Right kidney (tissue), 1 donor: Measurements from ENCODE around the gene CCL1.
"Not testable (repeated sequence)": the region's sequence is repeated elsewhere in the genome, so short reads cannot be mapped to it uniquely, and the experiment has no call there.

ENCODE experiments used
- DNase-seq: peaks from one replicate; pipeline ENCODE4 v3.0.0-alpha.2; 2016

CCL1 gene

DNA sequence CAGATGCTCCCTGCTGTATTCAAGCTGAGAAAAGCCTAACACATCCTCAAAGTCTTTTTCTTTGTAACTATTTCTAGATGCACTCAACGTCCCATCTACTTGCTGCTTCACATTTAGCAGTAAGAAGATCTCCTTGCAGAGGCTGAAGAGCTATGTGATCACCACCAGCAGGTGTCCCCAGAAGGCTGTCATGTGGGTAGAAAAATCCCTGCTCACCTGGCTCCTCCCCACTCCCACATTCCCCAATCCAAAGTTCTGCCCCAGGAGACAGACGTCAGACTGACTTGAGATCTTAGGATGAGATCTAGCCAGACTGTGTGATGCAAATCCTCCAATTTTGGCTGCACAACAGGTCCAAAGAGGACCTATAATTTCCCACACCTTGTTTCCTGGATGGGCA, 5.6 kb downstream of the CCL1 start:
- no peak for DNase-seq

- no peak for DNase-seq
Measured at GRCh38 chr17:34356194-34356593, 6.8 kb downstream of the CCL1 start, which contains the start of gene CCL13. CCL13 (plus strand) TSS chr17:34356480; CDS start chr17:34356527, 47 bp downstream.

GRCh38 chr17:34354637-34355036, 8.4 kb downstream of the CCL1 start:
- DNase-seq: no peak

DNA sequence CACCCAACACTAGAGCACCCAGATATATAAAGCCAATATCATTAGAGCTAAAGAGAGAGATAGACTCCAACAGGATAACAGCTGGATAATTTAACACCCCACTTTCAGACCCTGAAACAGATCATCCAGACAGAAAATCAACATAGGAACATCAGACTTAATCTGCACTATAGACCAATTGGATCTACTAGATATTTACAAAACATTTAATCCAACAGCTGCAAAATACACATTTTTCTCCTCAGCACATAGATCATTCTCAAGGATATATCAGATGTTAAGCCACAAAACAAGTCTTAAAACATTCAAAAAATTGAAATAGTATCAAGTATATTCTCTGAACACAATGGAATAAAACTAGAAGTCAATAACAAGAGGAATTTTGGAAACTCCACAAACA, 10.8 kb downstream of the CCL1 start:
- no peak for DNase-seq

GRCh38 chr17:34351096-34351495, 11.9 kb downstream of the CCL1 start:
- no peak for DNase-seq

DNA sequence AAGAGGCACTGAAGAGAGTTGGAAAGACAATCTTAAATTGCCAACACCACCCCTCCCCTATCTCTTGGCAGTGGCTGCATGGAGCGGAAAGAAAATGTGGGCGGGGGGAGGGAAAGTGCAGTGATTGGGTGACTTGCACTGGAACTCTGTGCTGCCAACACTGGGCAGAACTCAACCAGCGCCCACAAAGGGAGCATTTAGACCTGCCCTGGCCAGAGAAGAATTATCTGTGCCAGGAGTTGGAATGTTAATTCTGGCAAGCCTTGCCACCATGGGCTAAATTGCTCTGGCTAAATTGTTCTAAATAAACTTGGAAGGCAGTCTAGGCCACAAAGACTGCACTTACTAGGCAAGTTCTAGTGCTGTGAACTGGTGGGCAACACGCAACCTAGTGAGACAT, 13.3 kb downstream of the CCL1 start:
- no peak for DNase-seq

DNA sequence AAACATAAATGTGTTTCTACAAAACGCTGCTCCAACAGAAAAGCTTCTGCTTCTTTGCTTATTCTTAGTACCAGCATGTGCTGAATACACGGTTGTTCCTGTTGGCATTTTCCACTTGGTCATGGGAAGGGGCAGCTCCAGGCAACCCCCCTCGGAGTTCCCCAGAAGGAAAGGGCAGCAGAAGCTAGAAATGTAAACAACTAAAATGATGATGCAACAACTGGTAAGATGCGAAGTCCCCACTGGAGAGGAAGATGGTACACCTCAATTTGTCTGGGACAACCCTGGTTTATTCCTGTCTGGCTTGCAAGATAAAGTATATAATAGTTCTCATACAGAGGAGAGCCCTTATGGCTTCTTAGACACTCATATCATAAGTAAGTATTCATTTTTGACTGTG, 16.0 kb downstream of the CCL1 start:
- DNase-seq: no peak

DNA sequence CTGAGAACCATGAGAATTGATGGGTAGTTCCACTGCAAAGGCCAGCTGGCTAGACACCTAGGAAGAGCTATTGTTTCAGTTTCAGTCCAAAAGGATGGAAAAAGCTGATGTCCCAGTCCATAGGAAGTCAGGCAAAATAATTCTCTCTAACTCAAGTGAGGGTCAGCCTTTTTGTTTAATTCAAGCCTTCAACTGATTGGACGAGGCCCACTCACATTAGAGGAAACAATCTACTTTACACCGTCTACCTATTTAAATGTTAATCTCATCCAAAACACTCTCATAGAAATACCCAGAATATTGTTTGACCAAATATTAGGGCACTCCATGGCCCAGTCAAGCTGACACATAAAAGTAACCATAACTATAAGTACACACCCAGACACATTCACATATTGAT, 21.1 kb downstream of the CCL1 start:
- no peak for DNase-seq

DNA sequence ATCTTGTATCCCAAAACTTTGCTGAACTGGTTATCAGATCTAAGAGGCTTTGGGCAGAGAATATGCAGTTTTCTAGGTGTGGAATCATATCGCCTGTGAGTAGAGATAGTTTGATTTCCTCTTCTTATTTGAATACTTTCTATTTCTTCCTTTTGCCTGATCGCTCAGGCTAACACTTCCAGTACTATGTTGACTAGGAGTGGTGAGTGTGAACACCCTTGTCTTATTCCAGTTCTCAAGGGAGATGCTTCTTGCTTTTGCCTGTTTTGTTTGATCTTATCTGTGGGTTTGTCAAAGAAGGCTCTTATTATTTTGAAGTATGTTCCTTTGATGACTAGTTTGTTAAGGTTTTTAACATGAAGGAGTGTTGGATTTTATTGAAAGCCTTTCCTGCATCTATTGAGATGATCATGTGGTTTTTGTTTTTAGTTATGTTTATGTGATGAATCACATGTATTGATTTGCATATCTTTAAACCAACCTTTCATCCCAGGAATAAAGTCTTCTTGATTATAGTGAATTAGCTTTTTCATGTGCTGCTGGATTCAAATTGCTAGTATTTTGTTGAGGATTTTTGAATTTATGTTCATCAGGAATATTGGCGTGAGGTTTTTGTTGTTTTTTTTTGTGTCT, 23.8 kb downstream of the CCL1 start:
- DNase-seq: no peak

DNA sequence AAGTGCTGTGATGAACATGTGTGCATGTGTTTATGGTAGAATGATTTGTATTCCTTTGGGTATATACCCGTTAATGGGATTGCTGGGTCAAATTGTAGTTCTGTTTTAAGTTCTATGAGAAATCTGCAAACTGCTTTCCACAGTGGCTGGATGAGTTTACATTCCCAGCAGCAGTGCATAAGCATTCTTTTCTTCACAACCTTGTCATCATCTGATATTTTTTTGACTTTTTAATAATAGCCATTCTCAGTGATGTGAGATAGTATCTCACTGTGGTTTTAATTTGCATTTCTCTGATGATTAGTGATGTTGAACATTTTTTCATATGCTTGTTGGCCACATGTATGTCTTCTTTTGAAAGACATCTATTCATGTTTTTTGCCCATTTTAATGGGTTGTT, 25.3 kb downstream of the CCL1 start:
- DNase-seq: no peak

DNA sequence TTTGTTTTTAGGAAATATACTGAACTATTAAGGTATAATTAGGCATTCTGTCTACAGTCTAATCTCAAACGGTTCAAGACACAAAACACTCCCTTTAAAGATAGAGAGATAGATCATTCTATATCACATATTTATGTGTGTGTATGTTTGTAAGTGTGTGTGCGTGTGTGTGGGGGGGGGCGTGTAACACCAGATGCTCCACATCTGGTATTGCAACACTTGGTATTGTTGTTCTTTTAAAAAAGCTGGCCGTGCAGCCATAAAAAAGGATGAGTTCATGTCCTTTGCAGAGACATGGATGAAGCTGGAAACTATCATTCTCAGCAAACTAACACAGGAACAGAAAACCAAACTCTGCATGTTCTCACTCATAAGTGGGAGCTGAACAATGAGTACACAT, 35.5 kb downstream of the CCL1 start:
- DNase-seq: not testable (repeated sequence)

DNA sequence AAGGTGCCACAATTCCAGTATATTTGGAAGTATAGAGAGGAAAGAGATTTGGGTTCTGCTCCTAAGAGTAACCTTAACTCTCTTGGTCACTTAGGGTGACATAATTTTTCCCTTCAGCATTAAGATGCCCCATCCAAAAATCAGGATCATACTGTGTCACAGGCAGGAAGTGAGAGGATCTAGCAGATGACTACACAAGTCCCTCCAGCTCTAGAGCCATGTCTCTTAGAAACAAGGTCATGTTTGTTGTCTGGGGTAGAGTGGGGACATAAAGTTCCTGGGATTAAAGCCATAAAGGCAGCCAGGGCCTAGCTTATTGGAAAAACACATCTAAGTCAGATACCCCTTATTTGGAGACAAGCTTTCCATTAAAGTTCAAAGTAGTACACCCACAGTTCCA, 41.1 kb downstream of the CCL1 start:
- no peak for DNase-seq

- DNase-seq: no peak
Measured at GRCh38 chr17:34319039-34319483, 44.0 kb downstream of the CCL1 start, which contains the start of gene CCL8. CCL8 (plus strand) TSS chr17:34319435; CDS start chr17:34319502, 67 bp downstream.

- no peak for DNase-seq
Measured at GRCh38 chr17:34318474-34318873, 44.6 kb downstream of the CCL1 start.

- no peak for DNase-seq
Measured at GRCh38 chr17:34314279-34314678, 48.8 kb downstream of the CCL1 start.

- no peak for DNase-seq
Measured at GRCh38 chr17:34313164-34313563, 49.9 kb downstream of the CCL1 start.

- no peak for DNase-seq
Measured at GRCh38 chr17:34312080-34312479, 51.0 kb downstream of the CCL1 start.

DNA sequence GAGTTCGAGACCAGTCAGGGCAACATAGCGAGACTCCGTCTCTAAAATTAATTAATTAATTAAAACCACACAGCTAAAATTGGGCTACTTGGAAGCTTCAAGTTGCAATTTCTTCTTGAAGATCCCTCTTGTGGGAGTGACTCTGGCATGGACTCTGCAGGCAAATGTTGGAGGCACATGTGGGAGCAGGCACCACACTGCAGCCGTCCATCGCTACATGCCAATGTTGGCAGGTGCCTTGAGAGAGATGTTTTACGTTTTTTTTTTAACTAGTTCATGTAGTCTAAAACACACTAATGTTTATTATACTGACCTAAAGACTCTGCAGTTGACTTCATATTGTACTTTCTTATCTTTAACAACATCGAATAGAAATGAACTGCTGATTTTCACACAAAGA, 51.7 kb downstream of the CCL1 start:
- DNase-seq: no peak
